IMR-90 (cell line): Measurements from ENCODE around the gene CIAO3. TPM values are rescaled to one million over a fixed set of nuclear protein-coding genes. Genes with fewer than 3 reads are reported as not detected.
A peak's percentile ranks its signal among the peaks of the same experiment; 100 is the strongest.

ENCODE experiments used
- ATAC-seq: fragments of 200-7000 bp; cut with Tn5 transposase; 2 replicates; pipeline ENCODE4 v1.9.1; 2020; ENCODE audit warnings: low read depth, mild to moderate bottlenecking, moderate library complexity
- BruUV-seq: library from RNA; stranded (reverse); fragments of 400-500 nt; replicated peaks from 2 replicates; lab custom pipeline; 2021; lab: Mats Ljungman, UMichigan
- CTCF ChIA-PET: fragments of 300-600 bp; formaldehyde crosslinking; extraction: SDS; loops from one replicate; lab custom pipeline; 2021; ENCODE audit warnings: antibody characterized with exemption; lab: Yijun Ruan, JAX
- POLR2A ChIA-PET: fragments of 300-600 bp; sonication (Branson Sonifier 250); formaldehyde crosslinking; loops from one replicate; lab custom pipeline; 2022; ENCODE audit warnings: antibody characterized with exemption; ENCODE audit not compliant: unreplicated experiment; lab: Charles Lee
- DNase-seq: peaks from one replicate; pipeline ENCODE4 v3.0.0; 2013
- H2AFZ ChIP-seq: replicated peaks from 2 replicates; pipeline ENCODE3; 2013; ENCODE audit warnings: low read length, mild to moderate bottlenecking; ENCODE audit not compliant: poor library complexity
- H2AK5ac ChIP-seq: 2 replicates; pipeline ENCODE4 v1.6.1; 2013; ENCODE audit warnings: low read depth, low read length, inconsistent platforms
- H2AK9ac ChIP-seq: replicated peaks from 2 replicates; pipeline ENCODE3; 2013; ENCODE audit warnings: mild to moderate bottlenecking, low read depth, low read length, moderate library complexity; ENCODE audit not compliant: poor library complexity
- H2BK120ac ChIP-seq: 2 replicates; pipeline ENCODE4 v1.6.1; 2013; ENCODE audit warnings: low read depth, low read length, inconsistent platforms
- H2BK15ac ChIP-seq: 3 replicates; pipeline ENCODE4 v1.6.1; 2013; ENCODE audit warnings: low read depth, low read length, inconsistent platforms
- H2BK20ac ChIP-seq: 2 replicates; pipeline ENCODE4 v1.6.1; 2013; ENCODE audit warnings: low read depth, mild to moderate bottlenecking, inconsistent platforms, low read length, moderate library complexity
- H2BK5ac ChIP-seq: 2 replicates; pipeline ENCODE4 v1.6.1; 2013; ENCODE audit warnings: mild to moderate bottlenecking, low read depth, low read length, inconsistent platforms; ENCODE audit not compliant: poor library complexity, severe bottlenecking
- H3K14ac ChIP-seq: replicated peaks from 2 replicates; pipeline ENCODE4 v1.6.1; 2013; ENCODE audit warnings: low read depth, low read length, inconsistent platforms
- H3K18ac ChIP-seq: 2 replicates; pipeline ENCODE4 v1.6.1; 2013; ENCODE audit warnings: low read depth, low read length, control low read depth
- H3K23ac ChIP-seq: 2 replicates; pipeline ENCODE4 v1.6.1; 2013; ENCODE audit warnings: low read depth, low read length, inconsistent platforms
- H3K27ac ChIP-seq: 2 replicates; pipeline ENCODE4 v1.5.1; 2013; ENCODE audit warnings: mild to moderate bottlenecking, control low read depth, low read length; ENCODE audit not compliant: insufficient read depth
- H3K27me3 ChIP-seq: 2 replicates; pipeline ENCODE4 v1.6.1; 2013; ENCODE audit warnings: low read length; ENCODE audit not compliant: control insufficient read depth, insufficient read depth
- H3K36me3 ChIP-seq: 2 replicates; pipeline ENCODE4 v1.6.1; 2013; ENCODE audit warnings: low read length, mixed read lengths; ENCODE audit not compliant: control insufficient read depth, insufficient read depth
- H3K4ac ChIP-seq: 2 replicates; pipeline ENCODE4 v1.6.1; 2013; ENCODE audit warnings: low read depth, low read length, inconsistent platforms
- H3K4me1 ChIP-seq: 2 replicates; pipeline ENCODE4 v1.6.1; 2013; ENCODE audit warnings: low read length, mixed read lengths; ENCODE audit not compliant: control insufficient read depth, insufficient read depth
- H3K4me2 ChIP-seq: 2 replicates; pipeline ENCODE4 v1.6.1; 2013; ENCODE audit warnings: low read depth, mild to moderate bottlenecking, control low read depth, low read length, moderate library complexity
- H3K4me3 ChIP-seq: 2 replicates; pipeline ENCODE4 v1.5.1; 2013; ENCODE audit warnings: low read depth, mild to moderate bottlenecking, control low read depth, low read length, moderate library complexity; ENCODE audit not compliant: insufficient read depth
- H3K56ac ChIP-seq: 2 replicates; pipeline ENCODE4 v1.6.1; 2013; ENCODE audit warnings: low read length, inconsistent platforms; ENCODE audit not compliant: insufficient read depth; ENCODE audit errors: extremely low read depth
- H3K79me1 ChIP-seq, 2 experiments: 2 replicates each; pipeline ENCODE4 v1.6.1; 2013; ENCODE audit warnings: low read length in 2 of 2, inconsistent platforms in 1 of 2, low read depth in 1 of 2
- H3K9ac ChIP-seq: 2 replicates; pipeline ENCODE4 v1.6.1; 2013; ENCODE audit warnings: low read depth, low read length, control low read depth
- H3K9me1 ChIP-seq: 2 replicates; pipeline ENCODE4 v1.6.1; 2013; ENCODE audit warnings: low read length, inconsistent platforms; ENCODE audit not compliant: insufficient read depth
- H3K9me3 ChIP-seq: 2 replicates; pipeline ENCODE4 v1.6.1; 2013; ENCODE audit warnings: low read length; ENCODE audit not compliant: control insufficient read depth, insufficient read depth
- H4K20me1 ChIP-seq: 2 replicates; pipeline ENCODE4 v1.6.1; 2013; ENCODE audit warnings: low read length, inconsistent platforms; ENCODE audit not compliant: insufficient read depth
- H4K5ac ChIP-seq: 2 replicates; pipeline ENCODE4 v1.6.1; 2013; ENCODE audit warnings: mild to moderate bottlenecking, low read depth, low read length, control low read depth
- H4K8ac ChIP-seq, 2 experiments: 2 replicates each; pipeline ENCODE4 v1.6.1; 2013; ENCODE audit warnings: low read depth in 2 of 2, low read length in 2 of 2, control low read depth in 1 of 2, inconsistent platforms in 1 of 2
- H4K91ac ChIP-seq: 2 replicates; pipeline ENCODE4 v1.6.1; 2013; ENCODE audit warnings: low read depth, low read length, inconsistent platforms; ENCODE audit not compliant: insufficient read depth
- MAFK ChIP-seq: IDR thresholded peaks from 2 replicates; pipeline ENCODE4 v1.6.1; 2012; ENCODE audit warnings: low read depth, low read length, improper control_type of control experiment
- USF2 ChIP-seq: fragments of 150-350 bp; IDR thresholded peaks from 2 replicates; pipeline ENCODE4 v1.6.1; 2017; ENCODE audit warnings: mild to moderate bottlenecking, antibody characterized with exemption, low read length, low read depth
- WGBS, 2 experiments: methylation state at CpG; one replicate each; pipeline versions ENCODE4 v1.1.5 to v1.1.7; 2013; ENCODE audit warnings: missing lambda C conversion rate in 2 of 2; ENCODE audit not compliant: insufficient read length in 1 of 2; ENCODE audit errors: extremely low coverage in 2 of 2; 5-methylcytosine and 5-hydroxymethylcytosine counted together
- dilution Hi-C: fragments of 300-500 bp; cut with HindIII; formaldehyde crosslinking; loops from one replicate; pipeline ENCODE4 v1.14.3; 2018; ENCODE audit warnings: low sequenced_read_pairs; ENCODE audit not compliant: unreplicated experiment
- in situ Hi-C: fragments of 300-500 bp; cut with MboI; formaldehyde crosslinking; loops from 3 replicates; pipeline ENCODE4 v1.14.3; 2019; ENCODE audit warnings: low sequenced_read_pairs, inconsistent platforms, mixed read lengths
- intact Hi-C: fragments of 100-400 bp; cut with micrococcal nuclease; formaldehyde crosslinking; loops from 2 replicates; pipeline ENCODE4 v1.10.0; 2022
- polyA plus RNA-seq, 3 experiments: library from polyadenylated mRNA; depleted of rRNA; stranded (reverse); fragments of >200 nt; gene quantifications; 2 replicates each; pipeline ENCODE4 v1.2.3, GENCODE V29; 2012; ENCODE audit warnings: low replicate concordance in 1 of 3
- total RNA-seq: library from RNA; depleted of rRNA; stranded (reverse); fragments of >200 nt; gene quantifications from 2 replicates; pipeline ENCODE4 v1.2.3, GENCODE V29; 2012

The CIAO3 gene
- total and polyA plus RNA-seq, 2 of the 4 experiments (the other 2 are of a cell fraction), result 17.0 to 20.2 TPM

DNA sequence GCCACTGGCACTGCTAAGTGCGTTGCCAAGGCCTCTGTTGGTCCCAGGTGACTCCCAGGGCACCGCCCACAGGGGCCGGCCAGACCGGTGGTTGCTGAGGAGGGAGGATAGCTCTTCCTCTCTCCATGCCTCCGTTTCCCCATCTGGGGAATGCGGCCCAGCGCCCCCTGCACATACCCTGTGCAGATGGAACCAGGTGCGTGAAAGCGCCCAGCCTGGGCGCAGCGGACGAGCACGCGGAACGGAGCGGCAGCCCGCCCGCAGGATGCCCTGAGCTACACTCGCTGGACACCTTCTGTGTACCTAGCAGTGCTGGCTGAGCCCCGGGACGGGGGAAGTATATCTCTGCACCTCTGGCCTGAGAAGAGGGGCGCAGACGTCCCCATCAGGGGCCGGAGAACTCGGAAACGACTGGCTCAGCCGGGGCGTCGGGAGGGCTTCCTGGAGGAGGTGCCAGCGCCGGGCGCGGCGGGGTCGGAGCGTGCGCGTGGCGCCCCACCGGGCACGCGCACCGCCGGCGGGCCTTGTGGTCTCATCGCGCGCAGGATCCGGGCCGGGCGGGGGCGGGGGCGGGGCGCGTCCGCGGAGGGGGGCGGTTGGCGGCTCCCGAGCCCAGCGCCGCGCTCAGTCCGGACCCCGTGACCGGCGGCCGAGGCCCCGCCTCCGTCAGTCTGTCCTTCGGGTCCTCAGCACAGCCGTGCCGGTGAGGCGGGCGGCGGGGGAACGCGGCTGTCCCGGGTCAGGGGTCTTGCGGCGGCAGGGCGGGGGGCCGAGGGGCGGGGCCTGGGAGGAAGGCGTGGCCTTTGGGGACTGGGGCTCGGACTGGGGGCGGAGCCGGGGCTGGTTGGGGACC is 14.1 kb downstream of the CIAO3 start, which contains the start of the genes CCDC78 and HAGHL:
Gene CCDC78, minus strand, starts transcription at position 6 of the 853 bp plus-strand sequence. CDS start 76 bp downstream, outside the sequence.
Gene HAGHL, plus strand, starts transcription at position 669 of the 853 bp plus-strand sequence. CDS start 404 bp downstream, outside the sequence.
- peak within 1 kb of the TSS; percentile 62 for H3K4me3 ChIP-seq
- intact Hi-C loops, result loop anchor here (5.0 kb wide), 1 partner anchor 61 kb away; the partner anchor contains the start of genes CHTF18 and RPUSD1
- H3K56ac ChIP-seq, result no peak within 1 kb of the TSS
- H3K27me3 ChIP-seq, result no peaks in the 10 kb centered on the region
- peak within 1 kb of the TSS; percentile 62 for H4K5ac ChIP-seq
- H3K79me1 ChIP-seq, result peaks cover 0 to 5% of the 10 kb centered on the region in 2 experiments; a peak in 1 of 4 replicates
- H4K8ac ChIP-seq, result peak within 1 kb of the TSS; percentile 96 to 100
- peaks cover 4% of the 10 kb centered on the region for H4K20me1 ChIP-seq
- BruUV-seq, result no TSS peak
- H2BK120ac ChIP-seq, result peak within 1 kb of the TSS; percentile 60
- 7% methylated on average over 17 of the region's 88 CpGs; no CpG with 5 or more reads in 1 of the 2 experiments for WGBS, 2 experiments
- H3K14ac ChIP-seq, result peak within 1 kb of the TSS; percentile 99
- H3K4me1 ChIP-seq, result peaks cover 9% of the 10 kb centered on the region
- no peaks in the 10 kb centered on the region for H3K9me3 ChIP-seq
- peak within 1 kb of the TSS; percentile 90 for H3K9ac ChIP-seq
- ATAC-seq, result peak; percentile 56
- peaks cover 5% of the 10 kb centered on the region; the same call in 1 of the 2 replicates for H3K36me3 ChIP-seq
- no peak for TF ChIP-seq MAFK
- 0 out of 2 replicates have a peak, but pooled peaks have one; percentile 32 for TF ChIP-seq USF2
- ChIA-PET POLR2A (no interaction called here), CTCF (no interaction called here)
- H3K4ac ChIP-seq, result peak within 1 kb of the TSS; percentile 98
- no peak within 1 kb of the TSS for H2BK5ac ChIP-seq
- H4K91ac ChIP-seq, result peak within 1 kb of the TSS; percentile 96
- in situ Hi-C loops, result no loop called here
- peak within 1 kb of the TSS; percentile 99 for H3K23ac ChIP-seq
- no peak within 1 kb of the TSS for H2BK20ac ChIP-seq
- peak within 1 kb of the TSS; percentile 80; the same call in 1 of the 3 replicates for H2BK15ac ChIP-seq
- H2AK9ac ChIP-seq, result peak within 1 kb of the TSS; percentile 99
- peak within 1 kb of the TSS; percentile 100 for H2AK5ac ChIP-seq
- peak within 1 kb of the TSS; percentile 98 for H3K4me2 ChIP-seq
- peak within 1 kb of the TSS; percentile 50; the same call in 1 of the 2 replicates for H3K18ac ChIP-seq
- DNase-seq, result peak; percentile 34
- peaks cover 2% of the 10 kb centered on the region; the same call in 1 of the 2 replicates for H3K9me1 ChIP-seq
- H3K27ac ChIP-seq, result peak within 1 kb of the TSS; percentile 76; the same call in 1 of the 2 replicates
- H2AFZ ChIP-seq, result peak within 1 kb of the TSS; percentile 93
- dilution Hi-C loops, result no loop called here
